GM21619 (cell line): ENCODE results near the gene ZACN.

Experiments used
- ATAC-seq: cut with Tn5 transposase; IDR thresholded peaks from one replicate; pipeline ENCODE4 v1.9.1; 2021; ENCODE audit not compliant: unreplicated experiment

ZACN gene

DNA sequence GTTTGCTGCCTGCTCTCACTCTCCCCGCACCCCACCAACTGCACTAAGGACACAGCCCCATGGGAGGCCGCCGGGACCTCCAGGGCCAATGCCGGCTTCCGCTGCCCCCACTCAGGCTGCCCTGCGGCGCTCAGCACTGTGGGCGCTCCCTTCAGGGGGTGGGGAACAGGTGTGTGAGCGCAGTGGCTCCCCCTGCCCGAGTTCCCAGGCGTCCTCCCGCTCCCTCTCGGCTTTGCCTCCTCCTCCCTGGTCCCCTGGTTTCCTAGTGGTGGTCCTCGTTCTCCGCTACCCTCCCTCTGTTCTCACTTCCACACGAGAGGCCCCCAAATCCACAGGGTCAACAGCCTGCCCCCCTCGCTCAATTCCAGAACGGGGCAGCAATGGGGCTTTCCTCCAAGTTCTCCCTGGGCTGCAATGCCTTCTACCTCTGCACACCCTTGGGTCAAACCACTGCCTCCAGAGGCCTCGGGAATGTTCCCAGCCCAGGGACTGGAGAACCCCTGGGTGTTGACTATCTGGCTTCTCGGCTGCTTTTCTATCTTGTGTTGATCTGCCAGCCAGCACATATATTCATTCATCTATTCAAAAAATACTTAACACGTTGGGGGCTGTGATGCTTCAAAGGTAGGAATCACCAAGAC is 52.2 kb downstream of the ZACN start:
- ATAC-seq: no peak

- ATAC-seq: no peak
Observed at GRCh38 chr17:76131692-76132573, 53.0 kb downstream of the ZACN start.
